ENCODE results near the gene SOX5.

SOX5 gene

DNA sequence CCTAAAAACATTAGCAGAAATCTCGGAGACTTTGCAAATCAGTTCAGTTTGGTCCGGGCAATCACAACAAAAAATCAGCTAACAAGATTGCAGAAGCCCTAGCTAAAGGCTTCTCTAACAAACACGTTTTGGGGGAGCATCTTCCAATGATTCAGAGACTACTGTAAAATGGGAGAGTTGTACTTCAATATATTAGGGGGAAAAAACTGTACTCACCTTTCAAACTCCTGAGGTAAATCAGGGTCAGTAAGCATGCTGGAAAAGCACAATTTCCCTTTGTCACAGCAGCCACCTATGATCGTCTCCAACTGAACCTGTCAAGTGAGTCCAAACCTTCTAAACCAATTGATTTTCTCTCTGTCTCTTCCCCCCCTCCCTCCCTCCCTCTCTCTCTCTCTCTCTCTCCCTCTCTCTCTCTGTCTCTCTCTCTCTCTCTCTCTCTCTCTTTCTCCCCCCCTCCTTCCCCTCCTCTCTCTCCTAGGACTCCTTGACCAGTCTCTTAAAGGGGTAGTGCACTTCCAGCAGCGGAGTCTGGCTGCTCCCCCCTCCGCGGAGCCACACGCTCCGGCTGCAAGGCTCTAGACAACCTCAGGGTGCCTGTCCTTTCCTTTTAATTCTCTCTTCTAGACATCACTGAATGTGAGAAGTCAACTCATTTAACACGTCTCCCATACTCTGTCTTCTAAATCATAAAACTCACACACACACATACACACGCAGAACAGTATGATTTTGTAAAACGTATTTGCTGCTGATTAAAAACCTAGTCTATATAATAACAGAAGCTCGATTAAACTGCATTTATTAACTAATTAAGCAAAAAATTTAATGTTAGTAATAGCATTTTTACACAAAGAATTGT, at the start of gene SOX5:
Gene SOX5, minus strand, starts transcription at position 323 of the 862 bp plus-strand sequence. Its CDS starts 69 bp downstream, at position 254.
- no peak for DNase-seq

DNA sequence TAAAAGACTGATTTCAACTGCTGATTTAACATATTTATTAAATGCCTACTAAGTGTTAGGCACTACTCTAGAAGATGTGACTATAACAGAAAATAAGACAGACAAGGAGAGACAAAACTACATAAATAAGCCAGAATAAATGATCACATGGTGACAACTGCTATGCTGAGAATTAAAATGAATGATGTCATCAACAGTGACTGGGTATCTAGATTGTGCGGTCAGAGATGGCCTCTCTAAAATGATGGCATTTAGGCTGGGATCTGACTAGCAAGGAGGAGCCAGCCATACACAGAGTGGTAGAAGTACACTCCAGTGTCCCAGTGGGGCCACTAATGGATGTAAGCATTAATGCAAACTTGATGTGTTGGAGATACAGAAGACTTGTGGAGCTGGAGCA, 37.6 kb upstream of the SOX5 start:
- no peak for DNase-seq

DNA sequence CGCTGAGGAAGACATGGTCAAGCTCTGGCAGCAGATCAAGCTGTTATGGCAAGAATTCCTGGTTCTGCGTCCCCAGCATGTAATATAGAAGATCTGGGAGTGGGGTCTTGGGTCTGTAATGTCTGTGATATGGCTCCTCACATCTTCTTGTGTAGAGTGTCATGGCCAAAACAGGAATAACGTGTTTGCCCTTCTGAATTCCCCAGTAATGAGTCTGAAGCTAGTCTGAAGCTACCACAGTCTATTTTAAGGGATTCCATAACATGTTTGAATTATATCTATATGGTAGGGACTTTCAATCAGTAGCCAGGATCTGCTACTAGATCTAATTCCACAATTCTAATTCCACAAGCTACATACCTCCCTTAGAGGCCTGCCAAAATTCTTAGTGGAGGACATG, 31.4 kb upstream of the SOX5 start:
- DNase-seq: no peak

DNA sequence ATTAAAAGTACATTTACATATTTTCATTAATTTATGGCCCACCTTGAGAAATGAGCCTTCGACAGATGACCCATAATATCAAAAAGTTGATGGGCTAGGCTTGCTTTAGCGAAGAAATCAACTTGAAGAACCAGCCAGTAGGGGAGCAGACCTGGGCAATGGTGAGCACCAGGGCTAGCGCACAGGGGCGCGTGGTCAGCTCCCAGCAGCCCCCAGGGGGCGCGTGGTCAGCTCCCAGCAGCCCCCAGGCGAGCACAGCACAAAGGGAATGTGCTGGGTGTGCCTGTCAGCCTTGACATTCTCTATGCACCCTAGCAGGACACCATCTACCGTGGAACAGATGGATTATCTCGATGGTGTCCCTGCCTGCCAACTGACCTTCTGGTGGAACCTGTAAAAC, 15.3 kb upstream of the SOX5 start:
- DNase-seq: no peak

DNA sequence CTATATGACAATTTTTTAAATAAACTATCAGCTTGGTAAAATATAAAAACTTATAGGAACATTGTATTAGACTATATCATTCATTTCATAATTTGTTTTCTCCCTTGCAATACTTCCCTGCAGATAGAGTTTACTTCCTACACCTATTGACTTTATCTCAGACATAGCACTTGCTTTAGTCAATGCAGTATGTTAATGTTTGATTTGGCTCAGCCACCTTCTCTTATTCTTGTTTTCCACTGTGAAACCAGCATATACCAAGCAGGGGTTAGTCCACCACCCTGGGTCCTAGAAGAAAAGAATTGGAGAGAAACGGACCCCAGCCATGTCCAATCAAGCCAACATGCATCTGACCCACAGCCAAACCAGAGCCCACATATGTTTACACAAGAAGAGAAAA, 10.4 kb upstream of the SOX5 start:
- no peak for DNase-seq

DNA sequence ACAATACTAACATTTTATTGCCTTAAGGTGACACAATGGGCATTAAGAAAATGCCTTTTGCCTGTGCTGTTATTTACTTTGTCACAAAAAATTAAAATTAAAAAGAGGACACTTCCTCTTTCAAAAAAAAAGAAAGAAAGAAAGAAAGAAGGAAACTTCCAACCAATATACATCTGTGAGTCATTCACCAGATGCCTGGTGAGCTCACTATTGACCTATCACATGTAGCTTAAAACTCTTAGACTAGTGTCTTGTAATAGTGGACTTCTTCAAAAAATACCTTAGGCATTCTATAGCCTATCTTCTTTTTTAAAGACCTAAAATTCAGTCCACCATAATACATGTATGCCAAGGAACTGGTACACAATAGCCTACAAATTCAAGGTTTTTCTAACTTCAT, 4.9 kb upstream of the SOX5 start:
- no peak for DNase-seq

DNA sequence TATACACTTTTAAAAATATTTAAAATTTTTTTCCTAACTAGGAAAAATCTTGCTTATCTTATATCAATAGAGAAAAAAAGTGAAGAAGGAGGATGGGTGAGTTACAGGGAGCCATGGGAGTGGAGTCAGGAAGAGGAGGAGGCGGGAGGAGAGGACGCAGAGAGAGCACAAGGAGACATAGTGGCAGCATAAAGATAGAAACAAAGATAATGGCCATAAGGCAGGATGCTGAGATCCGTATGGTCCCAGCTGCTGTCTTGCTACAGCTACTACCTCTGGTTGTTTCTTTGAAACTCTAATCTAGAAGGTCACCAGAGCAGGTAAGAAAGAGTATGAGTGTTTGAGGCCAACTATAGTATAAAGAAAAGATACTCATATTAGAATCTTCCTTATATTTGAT, 2.6 kb upstream of the SOX5 start:
- DNase-seq: no peak

DNA sequence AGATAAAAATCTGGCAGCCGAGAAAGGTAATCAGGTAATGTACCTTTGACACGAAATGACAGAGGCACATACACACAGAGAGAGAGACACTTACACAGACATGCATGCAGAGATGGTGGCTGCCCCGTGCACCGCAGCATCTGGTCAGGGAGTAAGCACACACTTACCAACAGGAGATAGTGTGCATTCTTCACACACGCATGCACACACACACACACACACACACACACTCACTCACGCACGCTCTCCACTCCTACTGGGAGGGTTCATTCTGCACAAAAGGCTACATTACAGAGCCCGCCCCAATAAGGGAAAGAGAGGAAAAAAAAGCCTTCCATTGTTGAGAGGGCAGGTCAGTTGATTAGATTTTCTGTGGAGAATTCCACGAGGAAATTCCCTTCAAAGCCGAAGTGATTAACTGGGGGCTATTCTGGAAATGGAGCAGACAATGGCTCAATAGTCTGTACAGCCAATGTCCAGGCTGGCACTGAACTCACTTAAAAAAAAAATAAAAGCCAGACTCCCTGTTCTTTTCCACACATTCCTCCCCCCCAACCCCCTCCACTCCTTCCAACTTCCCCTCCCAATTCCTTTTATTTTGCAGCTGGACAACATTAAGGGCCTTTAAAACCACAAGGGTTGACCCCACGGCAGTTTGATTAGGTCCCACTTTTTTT, 1.4 kb upstream of the SOX5 start:
- DNase-seq: no peak

DNA sequence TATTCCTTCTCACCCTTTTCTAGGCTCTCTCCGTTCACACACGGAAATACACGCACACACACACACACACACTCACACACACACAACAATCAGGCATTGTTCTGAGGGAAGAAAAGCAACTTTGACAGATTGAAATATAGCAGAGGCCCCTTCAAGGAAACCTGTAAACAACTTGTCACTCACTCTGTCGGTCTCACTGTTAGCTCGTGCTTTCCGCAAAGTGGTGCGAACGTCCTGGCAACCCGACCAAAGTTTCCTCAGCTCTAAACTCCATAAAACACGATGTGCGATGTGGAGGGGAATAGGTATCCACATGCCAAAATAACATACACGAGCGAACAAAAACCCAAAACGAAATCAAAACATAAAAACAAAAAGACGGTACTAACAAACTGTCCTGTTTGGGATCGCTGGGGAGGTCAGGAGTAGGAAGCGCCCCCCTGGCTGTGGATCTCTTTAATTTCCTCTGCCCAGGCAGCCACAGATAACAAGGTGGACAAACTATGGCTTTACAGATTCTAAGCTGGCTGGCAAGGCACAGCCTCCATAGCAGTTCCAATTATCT, 822 bp upstream of the SOX5 start:
- DNase-seq: no peak

DNA sequence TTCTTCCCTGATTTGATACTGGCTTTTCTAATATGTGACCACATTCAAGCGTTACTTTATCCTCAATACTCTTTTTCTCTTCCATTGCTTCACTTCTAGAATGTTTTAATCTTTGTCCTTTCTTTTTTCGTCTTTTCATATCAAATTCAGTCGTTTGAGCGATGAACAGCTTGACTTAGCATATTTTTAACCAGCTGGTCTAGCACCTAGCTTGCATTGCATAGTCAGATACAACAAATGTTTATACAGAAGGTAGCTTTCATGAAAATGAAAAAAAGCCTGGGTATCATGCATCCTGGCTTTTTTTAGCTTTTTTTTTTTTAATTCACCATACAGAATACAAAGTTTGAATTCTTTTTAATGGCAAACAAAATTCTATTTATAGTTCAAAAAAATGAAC, 1.2 kb downstream of the SOX5 start:
- DNase-seq: no peak

DNA sequence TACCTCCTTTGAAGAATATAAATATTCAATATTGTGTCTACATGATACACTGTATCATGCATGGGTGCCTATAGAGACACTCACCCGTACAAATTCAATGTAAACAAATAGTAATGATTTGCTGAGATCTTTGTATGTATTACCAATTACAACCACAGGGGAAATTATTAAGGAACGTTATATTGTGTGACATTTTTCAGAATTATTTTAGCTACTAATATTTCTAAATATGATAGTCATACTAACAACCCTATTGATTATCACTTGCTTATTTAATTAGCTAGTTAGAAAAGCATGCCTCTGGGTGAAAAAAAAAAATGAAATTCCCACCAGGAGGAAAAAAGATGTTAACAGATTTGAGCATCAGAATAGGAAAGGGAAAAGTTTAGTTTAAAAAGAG, 2.1 kb downstream of the SOX5 start:
- DNase-seq: no peak

DNA sequence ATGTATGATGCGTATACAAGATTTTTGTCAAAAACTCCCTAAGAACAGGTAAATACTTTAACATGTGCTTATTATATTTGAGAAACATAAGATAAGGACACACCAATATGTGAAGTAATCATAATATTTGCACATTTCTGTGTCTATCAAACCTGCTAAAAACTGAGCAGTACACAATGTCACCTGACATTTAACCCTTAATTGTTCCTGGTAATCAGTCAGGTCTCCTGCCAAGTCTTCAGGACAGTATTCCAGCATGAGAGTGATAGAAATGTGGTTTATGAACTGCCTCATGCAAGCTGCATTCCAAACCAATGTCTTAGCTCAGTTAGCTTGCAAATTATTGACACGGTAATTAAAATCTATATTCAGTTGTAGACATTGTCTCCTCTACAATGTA, 4.2 kb downstream of the SOX5 start:
- no peak for DNase-seq

DNA sequence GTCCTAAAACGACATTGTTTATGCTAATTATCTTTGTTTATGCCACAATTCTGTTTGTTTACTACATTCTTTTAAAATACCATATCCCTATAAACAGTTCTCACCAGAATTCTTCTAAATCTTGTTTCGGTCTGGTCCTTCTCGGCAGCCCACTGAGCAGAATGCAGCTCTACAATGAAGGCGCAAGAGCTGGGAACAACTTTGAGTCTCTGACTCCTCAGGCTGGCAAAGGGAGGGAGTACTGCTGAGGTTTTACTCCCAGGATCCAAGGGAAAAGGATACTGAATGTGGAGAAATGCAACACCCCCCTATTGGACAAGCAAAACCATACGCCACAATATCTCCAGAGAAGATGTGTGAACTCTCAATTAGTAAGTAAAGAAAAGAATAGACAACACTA, 5.4 kb downstream of the SOX5 start:
- no peak for DNase-seq

DNA sequence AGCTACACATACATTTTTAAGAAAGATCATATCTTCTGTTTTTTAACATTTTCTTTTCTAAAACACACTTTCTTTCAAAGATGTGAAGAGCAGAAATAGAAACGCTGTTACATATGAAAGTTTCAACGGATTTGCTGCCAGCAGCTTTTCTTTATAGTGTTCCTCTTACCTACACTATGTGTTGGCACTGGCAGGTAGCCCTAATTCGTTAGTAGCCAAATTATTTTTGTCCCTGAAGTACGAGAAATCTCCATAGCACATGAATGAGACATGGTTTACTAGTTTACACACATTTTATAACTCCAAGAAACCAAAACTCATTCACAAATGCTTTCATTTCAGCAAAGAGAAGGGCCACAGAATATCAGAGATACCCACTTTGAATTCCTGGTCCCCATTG, 6.6 kb downstream of the SOX5 start:
- DNase-seq: no peak

DNA sequence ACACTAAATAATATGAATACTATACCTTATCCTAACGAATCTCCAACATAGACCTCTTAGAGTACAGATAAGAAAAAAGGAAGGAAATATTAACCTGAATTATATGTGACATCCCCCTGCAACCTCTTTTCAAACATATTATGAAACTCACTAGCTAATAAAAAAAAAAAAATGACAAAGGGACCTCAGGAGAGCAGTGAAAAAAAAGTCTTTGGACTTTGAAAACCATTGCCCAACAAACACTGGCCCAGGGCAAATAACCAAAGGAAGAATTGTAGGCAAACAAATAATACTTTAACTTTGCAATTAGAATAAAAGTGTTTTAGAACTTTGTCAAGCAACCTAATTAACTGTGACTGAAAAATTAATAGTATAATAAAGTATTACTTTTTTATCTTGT, 7.7 kb downstream of the SOX5 start:
- DNase-seq: no peak

DNA sequence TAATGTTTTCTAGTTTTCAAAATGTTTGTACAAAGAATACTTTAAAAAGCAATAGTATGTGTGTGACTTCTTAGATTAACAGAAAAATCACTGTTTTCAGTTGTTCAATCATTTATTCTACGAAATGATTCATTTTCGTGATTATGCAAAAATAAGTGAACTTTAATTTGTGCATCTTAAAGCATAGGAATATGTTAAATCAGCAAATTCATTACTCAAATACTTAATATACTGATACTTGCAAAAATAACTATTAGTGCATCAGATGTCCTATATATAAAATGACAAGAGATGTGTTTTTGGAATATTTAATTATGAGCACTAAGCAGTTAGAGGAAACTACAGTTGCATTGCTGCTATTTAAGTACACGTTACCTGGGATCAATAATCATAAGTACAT, 11.0 kb downstream of the SOX5 start:
- DNase-seq: no peak

DNA sequence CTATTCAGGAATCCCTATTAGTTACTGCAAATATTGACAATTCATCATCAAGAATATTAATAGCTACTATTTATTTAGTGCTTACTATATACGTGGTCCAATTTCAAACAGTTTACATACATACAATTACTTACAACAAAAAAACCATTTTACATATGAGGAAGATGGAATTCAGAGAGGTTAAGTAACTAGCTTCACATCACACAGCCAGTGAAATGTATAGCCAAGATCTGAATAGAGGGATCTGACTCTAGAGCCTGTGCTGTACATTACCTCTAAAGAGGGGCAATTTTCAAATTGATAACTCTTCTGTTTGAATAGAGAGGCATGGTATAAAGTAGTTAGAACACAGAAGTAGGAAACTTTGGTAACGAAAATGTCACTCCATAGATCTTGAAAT, 18.3 kb downstream of the SOX5 start:
- DNase-seq: no peak

DNA sequence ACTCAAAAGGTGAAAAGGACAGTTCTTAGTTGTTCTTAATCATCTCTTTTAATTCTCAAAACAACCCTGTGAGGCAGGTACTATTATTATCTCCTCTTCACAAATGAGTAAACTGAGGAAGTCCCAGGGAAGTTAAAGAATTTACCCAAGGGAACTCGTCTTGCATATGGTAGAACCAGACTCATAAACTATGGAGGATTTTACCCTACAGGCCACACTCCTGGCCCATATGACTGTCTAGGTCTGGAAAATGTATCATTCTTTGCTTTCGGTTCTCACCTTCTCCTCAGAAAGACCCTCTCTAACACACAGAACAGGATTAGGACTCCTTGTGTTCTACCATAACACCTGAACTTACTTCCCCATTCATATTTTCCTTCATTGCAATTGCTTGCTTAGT, 18.9 kb downstream of the SOX5 start:
- DNase-seq: no peak

DNA sequence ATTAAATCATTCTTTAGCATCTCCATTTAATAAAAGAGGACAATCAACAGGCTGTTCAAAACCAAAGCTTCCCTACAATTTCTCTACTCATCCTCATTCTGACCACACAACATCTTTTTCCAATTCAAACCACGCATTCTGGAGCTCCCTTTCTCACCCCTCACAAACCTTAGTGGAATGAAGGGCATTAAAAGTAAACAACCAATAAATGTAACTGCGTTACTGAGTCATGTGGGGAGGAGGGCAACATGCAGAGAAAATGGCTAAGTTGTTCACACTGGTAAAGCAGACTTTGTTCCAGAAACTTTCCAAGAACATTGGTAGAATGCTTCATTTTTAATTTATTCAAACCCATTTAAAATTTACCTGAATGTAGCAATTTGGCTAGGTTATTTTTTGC, 19.6 kb downstream of the SOX5 start:
- DNase-seq: no peak

DNA sequence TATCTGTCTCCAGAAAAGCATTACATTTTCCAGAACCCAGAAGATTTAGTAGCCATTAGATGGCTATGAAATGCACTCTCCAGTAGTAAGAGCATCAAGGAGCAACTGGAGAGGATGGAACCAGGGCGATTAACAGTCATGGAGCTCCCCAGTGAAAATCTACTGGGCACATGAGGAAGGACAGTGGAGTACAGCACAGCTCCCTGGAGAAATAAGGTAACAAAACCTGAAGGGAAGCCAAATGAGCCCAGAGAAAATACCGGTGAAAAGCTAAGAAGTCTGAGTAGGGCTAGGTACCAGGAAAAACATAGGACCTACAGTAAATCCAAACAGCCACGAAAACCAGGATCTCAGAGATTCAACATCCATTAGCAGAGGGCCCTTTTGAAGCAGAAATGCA, 21.6 kb downstream of the SOX5 start:
- no peak for DNase-seq

DNA sequence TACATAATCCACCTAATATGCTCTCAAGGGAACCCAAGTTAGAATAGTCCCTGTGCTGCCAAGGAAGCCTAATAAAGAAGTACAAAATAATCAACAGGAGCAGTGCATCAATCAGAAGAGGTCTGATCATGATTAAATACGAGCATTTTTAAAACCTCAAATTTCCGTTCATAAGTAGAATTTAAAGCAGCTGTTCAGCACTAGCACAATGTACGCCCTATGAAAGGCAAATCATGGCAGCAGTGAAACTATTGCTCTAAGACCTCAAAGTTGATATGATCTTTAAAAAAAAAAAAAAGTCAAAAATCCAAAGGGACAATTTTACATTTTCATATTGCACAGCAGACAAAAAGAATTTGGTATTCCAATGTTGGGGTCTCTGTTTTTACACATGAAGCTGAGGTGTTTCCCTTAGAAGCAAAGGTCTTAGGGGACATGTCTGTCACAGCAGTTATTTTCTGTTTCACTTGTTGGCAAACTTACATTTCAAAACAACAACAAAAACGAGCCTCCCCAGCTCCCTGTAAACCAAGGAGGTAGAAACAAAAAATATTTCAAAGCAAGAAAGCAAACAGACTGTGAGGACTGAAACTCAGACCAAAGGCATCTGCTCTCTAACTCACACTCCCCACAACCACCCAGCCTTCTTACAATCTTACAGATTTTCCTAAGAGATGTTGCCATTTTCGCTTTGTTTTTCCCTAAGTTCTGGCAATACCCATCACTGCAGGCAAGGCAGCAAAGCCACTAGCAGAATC, 28.2 kb downstream of the SOX5 start:
- DNase-seq: no peak

DNA sequence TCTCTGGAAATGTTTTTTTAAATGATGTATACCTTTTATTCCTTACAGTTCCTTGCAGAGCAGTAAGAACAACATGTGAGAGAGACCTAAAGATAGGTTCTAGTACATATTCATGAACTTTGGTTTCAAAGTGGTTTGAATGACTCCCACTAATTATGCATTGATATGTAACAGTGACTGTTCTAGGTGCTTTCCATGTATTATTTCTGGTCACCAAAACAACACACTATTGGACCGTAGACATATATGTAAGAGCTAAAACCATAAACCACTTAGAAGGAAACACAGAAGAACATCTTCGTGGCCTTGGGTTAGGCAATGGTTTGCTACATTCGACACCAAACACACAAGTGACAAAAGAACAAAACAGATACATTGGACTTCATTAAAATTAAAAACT, 37.9 kb downstream of the SOX5 start:
- DNase-seq: no peak

DNA sequence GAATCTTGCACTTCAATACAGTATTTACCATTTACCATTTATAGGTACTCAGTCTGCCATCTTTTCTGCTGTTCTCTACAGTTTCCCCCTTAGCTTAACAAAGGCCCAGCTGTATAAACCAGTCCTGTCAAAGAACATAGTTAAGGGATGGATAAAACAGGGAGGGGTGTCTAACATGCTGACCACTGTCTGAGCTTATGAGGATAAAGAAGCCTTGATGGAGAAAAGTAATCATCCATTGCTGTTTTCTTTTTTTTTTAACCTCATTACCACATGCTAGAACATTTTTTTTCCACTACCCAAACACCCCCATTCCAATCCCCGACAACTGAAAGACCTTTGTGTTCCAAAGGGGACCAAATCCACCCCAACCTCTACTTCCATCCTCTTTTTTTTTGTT, 39.9 kb downstream of the SOX5 start:
- DNase-seq: no peak

DNA sequence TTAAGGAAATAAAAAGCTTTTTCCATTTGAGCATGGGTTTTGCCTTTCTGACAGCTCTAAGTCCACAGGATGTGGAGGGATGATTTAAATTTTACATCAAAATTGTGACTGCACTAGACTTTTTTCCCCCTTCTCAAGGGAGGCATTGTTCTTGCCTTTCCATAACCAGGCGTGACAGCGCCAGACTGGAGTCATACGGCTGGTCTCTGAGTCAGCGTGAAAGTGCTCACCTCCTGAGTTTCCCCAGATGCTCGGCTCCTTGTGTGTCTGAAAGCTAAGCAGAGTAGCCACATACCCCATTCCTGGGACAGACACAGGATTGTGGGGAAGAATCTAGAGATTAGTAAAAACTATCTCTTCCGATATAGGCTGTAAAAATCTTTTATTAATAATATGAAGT, 43.1 kb downstream of the SOX5 start:
- DNase-seq: no peak

Measured in activated CD4-positive, alpha-beta T cell treated with anti-CD3 and anti-CD28 coated beads, Interleukin-2, amount 50 U/mL, for 4 hours (primary cell).